ENCODE results near the gene NPC1.
A peak's percentile ranks its signal among the peaks of the same experiment; 100 is the strongest.
"Not testable (repeated sequence)": the region's sequence is repeated elsewhere in the genome, so short reads cannot be mapped to it uniquely, and the experiment has no call there.

The NPC1 gene

DNA sequence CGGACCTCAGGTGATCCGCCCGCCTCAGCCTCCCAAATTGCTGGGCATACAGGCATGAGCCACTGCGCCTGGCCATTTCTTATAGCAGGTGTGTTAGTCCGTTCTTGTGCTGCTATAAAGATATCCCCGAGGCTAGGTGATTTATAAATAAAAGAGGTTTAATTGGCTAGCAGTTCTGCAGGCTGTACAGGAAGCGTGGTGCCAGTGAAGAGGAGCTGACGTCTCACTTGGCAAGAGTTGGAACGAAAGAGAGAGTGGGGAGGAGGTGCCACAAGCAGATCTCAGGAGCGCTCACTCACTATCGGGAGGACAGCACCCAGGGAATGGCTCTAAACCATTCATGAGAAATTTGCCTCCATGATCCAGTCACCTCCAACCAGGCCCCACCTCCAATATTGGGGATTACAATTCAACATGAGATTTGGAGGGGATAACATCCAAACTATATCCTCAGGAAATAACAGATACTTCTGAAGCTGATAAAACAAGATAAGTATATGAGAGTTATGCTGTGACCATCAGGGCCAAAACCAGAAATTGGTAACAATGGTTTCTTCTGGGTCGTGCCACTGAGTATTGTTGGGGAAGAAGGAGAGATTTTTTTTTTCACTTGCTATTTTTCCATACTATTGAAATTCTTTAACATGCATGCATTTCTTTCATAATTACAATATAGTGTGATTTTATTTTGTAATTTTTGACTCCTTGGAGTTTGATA lies 90.4 kb downstream of the NPC1 start:
- no peaks in the 10 kb centered on the region for H3K36me3 Mint-ChIP-seq (ENCODE audit: low read depth)
- peaks cover 23% of the 10 kb centered on the region for H3K4me1 Mint-ChIP-seq
- ATAC-seq = no peak
- no peak overlapping the region for H3K27ac Mint-ChIP-seq
- DNase-seq = no peak
- H3K4me3 Mint-ChIP-seq = peak overlapping the region; percentile 22
- no peaks in the 10 kb centered on the region for H3K9me3 Mint-ChIP-seq
- no peaks in the 10 kb centered on the region for H3K27me3 Mint-ChIP-seq

DNA sequence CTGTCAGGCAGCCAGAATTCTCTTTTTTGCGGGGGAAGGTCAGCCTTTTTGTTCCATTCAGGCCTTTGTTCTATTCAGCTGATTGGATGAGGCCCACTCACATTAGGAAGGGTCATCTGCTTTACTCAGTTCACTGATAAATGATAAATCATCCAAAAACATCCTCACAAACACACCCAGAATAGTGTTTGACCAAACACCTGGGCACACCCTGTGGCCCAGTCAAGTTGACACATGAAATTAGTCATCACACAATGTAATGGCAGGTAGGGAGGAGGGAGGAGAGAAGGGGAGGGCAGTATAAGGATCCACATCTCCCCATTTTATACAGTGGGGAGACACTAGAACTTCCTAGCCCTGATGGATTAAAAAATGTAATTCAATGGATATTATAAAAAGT lies 91.3 kb downstream of the NPC1 start:
- Mint-ChIP-seq H3K27ac (no peak overlapping the region), H3K4me3 (no peak overlapping the region), H3K36me3 (ENCODE audit: low read depth) (no peaks in the 10 kb centered on the region), H3K9me3 (no peaks in the 10 kb centered on the region), H3K4me1 (peaks cover 26% of the 10 kb centered on the region), H3K27me3 (no peaks in the 10 kb centered on the region)
- no peak for ATAC-seq
- DNase-seq = no peak

DNA sequence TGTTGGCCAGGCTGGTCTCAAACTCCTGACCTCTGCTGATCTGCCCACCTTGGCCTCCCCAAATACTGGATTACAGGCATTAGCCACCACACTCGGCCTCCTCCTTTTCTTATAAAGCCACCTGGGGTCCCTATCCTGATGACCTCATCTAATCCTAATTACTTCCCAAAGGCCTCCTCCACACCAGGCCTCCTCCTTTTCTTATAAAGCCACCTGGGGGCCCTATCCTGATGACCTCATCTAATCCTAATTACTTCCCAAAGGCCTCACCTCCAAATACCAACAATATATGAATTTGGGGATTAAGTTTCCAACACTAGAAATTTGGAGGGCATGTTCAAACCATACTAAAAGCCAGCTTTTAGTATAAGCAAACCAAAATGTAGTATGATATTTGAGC lies 92.7 kb downstream of the NPC1 start:
- no peak overlapping the region for H3K27ac Mint-ChIP-seq
- DNase-seq (no peak), ATAC-seq (no peak)
- H3K4me3 Mint-ChIP-seq = no peak overlapping the region
- H3K36me3 Mint-ChIP-seq (ENCODE audit: low read depth) = no peaks in the 10 kb centered on the region
- H3K9me3 Mint-ChIP-seq = no peaks in the 10 kb centered on the region
- H3K27me3 Mint-ChIP-seq = no peaks in the 10 kb centered on the region
- H3K4me1 Mint-ChIP-seq = peaks cover 21% of the 10 kb centered on the region

DNA sequence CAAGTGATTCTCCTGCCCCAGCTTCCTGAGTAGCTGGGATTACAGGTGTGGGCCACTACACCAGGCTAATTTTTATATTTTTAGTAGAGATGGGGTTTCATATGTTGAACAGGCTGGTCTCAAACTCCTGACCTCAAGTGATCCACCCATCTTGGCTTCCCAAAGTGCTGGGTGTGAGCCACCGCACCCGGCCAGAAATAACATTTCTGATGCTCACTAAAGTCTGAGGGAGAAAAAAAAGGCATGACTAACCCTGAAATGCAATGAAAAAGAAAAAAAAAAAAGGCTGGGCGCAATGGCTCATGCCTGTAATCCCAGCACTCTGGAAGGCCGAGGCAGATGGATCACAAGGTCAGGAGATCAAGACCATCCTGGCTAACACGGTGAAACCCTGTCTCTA lies 96.7 kb downstream of the NPC1 start:
- peaks cover 23% of the 10 kb centered on the region for H3K4me1 Mint-ChIP-seq
- H3K4me3 Mint-ChIP-seq; H3K9me3 Mint-ChIP-seq; H3K27ac Mint-ChIP-seq; ATAC-seq; H3K27me3 Mint-ChIP-seq; DNase-seq; H3K36me3 Mint-ChIP-seq (ENCODE audit: low read depth): not testable (repeated sequence)

DNA sequence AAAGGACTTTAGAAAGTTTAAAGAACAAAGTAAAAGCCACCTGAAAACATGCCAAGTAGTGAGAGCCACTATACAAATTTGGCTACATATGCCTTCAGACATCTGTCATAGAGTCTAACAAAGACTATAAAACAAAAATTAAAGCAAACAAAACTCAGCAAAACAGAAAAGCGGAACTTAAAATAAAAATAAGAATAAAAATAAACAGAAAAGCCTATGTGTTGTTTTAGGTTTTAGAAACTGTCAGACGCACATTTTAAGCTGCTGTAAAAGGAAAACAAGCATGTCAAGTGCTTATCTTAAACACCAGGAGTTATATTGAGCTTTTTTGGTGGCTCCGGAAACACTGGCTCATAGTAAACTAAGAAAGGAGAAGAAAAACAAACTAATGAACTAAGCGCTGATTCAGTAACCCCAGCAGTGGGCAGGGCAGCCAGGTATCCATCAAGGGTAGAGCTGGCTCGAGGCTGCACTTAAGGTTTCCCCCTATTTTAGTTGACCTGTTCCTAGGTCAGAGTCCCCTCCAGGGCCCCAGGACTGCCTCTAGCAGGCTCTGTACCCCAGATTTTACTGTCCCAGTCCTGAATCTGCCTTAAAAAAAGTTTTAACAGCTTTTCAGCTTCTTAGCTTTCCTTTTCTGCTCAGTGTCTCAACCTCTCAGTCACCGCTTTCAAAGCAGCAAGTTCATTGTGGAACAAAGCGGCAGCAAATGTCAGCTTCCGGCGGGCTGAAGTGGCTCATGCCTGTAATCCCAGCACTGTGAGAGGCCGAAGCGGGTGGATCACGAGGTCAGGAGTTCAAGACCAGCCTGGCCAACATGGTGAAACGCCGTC lies 98.4 kb downstream of the NPC1 start:
- ATAC-seq (peak; percentile 85), DNase-seq (peak; percentile 47)
- peak overlapping the region; percentile 80 for H3K27ac Mint-ChIP-seq

DNA sequence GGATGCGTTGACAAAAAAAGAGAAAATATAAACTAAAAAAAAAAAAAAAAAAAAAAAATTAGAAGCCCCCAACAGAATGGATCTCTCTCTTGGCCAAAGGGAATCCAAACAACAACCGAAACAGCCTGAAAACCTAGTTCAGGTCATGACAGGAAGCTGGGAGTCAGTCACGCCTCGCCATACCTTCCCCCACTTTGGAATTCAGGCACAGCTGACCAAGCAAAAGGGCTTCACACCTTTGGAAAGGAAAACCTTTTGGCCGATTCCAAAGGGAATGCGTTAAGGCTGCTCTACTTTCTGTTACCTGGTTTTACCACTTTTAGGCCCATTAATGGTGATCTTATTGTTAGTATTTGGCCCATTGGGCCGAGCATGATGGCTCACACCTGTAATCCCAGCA lies 100.9 kb downstream of the NPC1 start:
- H3K27ac Mint-ChIP-seq = no peak overlapping the region
- no peak for DNase-seq

More for the DNA sequence above, 98.4 kb downstream of the NPC1 start:
- Mint-ChIP-seq H3K27me3 (no peaks in the 10 kb centered on the region), H3K36me3 (ENCODE audit: low read depth) (peaks cover 5% of the 10 kb centered on the region), H3K9me3 (no peaks in the 10 kb centered on the region), H3K4me3 (peak overlapping the region; percentile 30), H3K4me1 (peaks cover 23% of the 10 kb centered on the region)

DNA sequence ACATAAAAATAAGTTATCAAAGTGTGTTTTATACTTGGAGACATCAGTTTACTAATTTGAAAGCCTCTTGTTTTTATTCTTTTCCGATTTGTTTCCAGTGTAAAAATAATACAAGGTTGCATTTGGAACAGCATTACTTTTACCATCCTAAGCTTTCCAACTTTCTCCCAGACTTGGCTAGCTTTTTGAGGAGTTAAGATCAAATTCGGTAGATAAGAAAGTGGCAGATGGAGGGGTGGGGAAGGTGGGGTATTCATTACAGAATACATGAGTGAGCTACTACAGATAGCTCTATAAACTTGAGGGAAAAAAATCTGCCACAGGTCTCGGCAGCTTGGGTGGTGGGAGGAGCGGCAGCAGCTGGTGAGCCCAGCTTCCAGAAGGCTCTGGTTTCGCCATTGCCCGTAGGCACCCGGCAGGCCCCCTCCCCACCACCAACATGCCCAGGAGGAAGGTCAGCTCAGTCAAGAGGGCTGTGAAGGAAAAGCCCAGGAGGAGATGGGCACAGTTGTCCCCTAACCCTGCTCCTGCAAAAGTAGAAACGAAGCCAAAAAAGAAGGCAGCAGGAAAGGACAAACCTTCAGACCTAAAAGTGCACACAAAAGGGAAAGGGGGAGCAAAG lies 101.6 kb downstream of the NPC1 start:
- Mint-ChIP-seq H3K27me3 (no peaks in the 10 kb centered on the region), H3K36me3 (ENCODE audit: low read depth) (peaks cover 18% of the 10 kb centered on the region)

More for the DNA sequence above, 100.9 kb downstream of the NPC1 start:
- Mint-ChIP-seq H3K4me3 (no peak overlapping the region), H3K27me3 (no peaks in the 10 kb centered on the region), H3K4me1 (peaks cover 27% of the 10 kb centered on the region), H3K36me3 (ENCODE audit: low read depth) (peaks cover 11% of the 10 kb centered on the region), H3K9me3 (no peaks in the 10 kb centered on the region)
- ATAC-seq = no peak

More for the DNA sequence above, 101.6 kb downstream of the NPC1 start:
- ATAC-seq = no peak
- Mint-ChIP-seq H3K4me1 (peaks cover 24% of the 10 kb centered on the region), H3K4me3 (no peak overlapping the region), H3K9me3 (no peaks in the 10 kb centered on the region), H3K27ac (no peak overlapping the region)
- DNase-seq = no peak
